MCF 10A (cell line): ENCODE data around the gene ADAMTS19. TPM values are rescaled to one million over a fixed set of nuclear protein-coding genes. Genes with fewer than 3 reads are reported as not detected.
"Not testable (repeated sequence)": the region's sequence is repeated elsewhere in the genome, so short reads cannot be mapped to it uniquely, and the experiment has no call there.

Source experiments
- BruUV-seq: library from RNA; stranded (reverse); fragments of 400-500 nt; replicated peaks from 2 replicates; lab custom pipeline; 2021; lab: Mats Ljungman, UMichigan
- CTCF ChIA-PET: fragments of 300-600 bp; sonication (Branson Sonifier 250); formaldehyde crosslinking; extraction: SDS; loops from one replicate; lab custom pipeline; 2021; ENCODE audit warnings: antibody characterized with exemption, inconsistent platforms; lab: Yijun Ruan, JAX
- POLR2A ChIA-PET: fragments of 300-600, 350-650 bp; sonication (Branson Sonifier 250); formaldehyde crosslinking; extraction: SDS; loops from one replicate; lab custom pipeline; 2020; ENCODE audit warnings: antibody characterized with exemption, inconsistent platforms; lab: Yijun Ruan, JAX
- DNase-seq: peaks from one replicate; pipeline ENCODE4 v3.0.0-alpha.2; 2018; ENCODE audit not compliant: unreplicated experiment
- H3K27ac Mint-ChIP-seq: one replicate; pipeline ENCODE4 v1.8.0; 2022; ENCODE audit warnings: mild to moderate bottlenecking, low read depth, mixed read lengths; ENCODE audit not compliant: unreplicated experiment
- H3K27me3 Mint-ChIP-seq: one replicate; pipeline ENCODE4 v1.8.0; 2022; ENCODE audit warnings: mixed read lengths; ENCODE audit not compliant: insufficient read depth, unreplicated experiment
- H3K36me3 Mint-ChIP-seq: one replicate; pipeline ENCODE4 v1.8.0; 2022; ENCODE audit warnings: mild to moderate bottlenecking, moderate library complexity, mixed read lengths; ENCODE audit not compliant: insufficient read depth, unreplicated experiment
- H3K4me1 Mint-ChIP-seq: one replicate; pipeline ENCODE4 v1.8.0; 2022; ENCODE audit warnings: mixed read lengths; ENCODE audit not compliant: insufficient read depth, unreplicated experiment
- H3K4me3 Mint-ChIP-seq: one replicate; pipeline ENCODE4 v1.8.0; 2022; ENCODE audit warnings: mild to moderate bottlenecking, moderate library complexity, mixed read lengths; ENCODE audit not compliant: unreplicated experiment
- H3K9me3 Mint-ChIP-seq: one replicate; pipeline ENCODE4 v1.8.0; 2022; ENCODE audit warnings: mixed read lengths; ENCODE audit not compliant: unreplicated experiment
- CTCF ChIP-seq: fragments of 200-600 bp; IDR thresholded peaks from one replicate; pipeline ENCODE4 v1.8.0; 2022; ENCODE audit warnings: antibody characterized with exemption, mild to moderate bottlenecking; ENCODE audit not compliant: unreplicated experiment
- intact Hi-C: fragments of 100-400 bp; cut with micrococcal nuclease; formaldehyde crosslinking; loops from 2 replicates; pipeline ENCODE4 v1.14.1; 2022
- total RNA-seq: library from RNA; stranded (reverse); gene quantifications from 2 replicates; pipeline ENCODE4 v1.2.3, GENCODE V29; 2022

Gene ADAMTS19
- total RNA-seq, 1 experiment from 2014 or later, result not detected

- H3K4me1 Mint-ChIP-seq, result no peaks in the 10 kb centered on the region
- no peak overlapping the region for H3K4me3 Mint-ChIP-seq
- TF ChIP-seq CTCF, result no peak
- DNase-seq, result no peak
- CTCF ChIA-PET, result interaction anchor here (0.7 to 1.2 kb wide), 3 partner anchors 13 to 355 kb away, joined by 4 to 5 read pairs (median 4); no protein-coding TSS in a partner anchor
- H3K27ac Mint-ChIP-seq, result no peak overlapping the region
- POLR2A ChIA-PET, result interaction anchor here (0.6 kb wide), 2 partner anchors 9 to 58 kb away, joined by 3 to 4 read pairs; no protein-coding TSS in a partner anchor
- no peaks in the 10 kb centered on the region for H3K9me3 Mint-ChIP-seq
- H3K27me3 Mint-ChIP-seq, result peaks cover 76% of the 10 kb centered on the region
- BruUV-seq, result no TSS peak
- no peaks in the 10 kb centered on the region for H3K36me3 Mint-ChIP-seq
- intact Hi-C loops, result no loop called here
Observed at GRCh38 chr5:129413570-129413969, 46.5 kb upstream of the ADAMTS19 start.

- H3K27ac Mint-ChIP-seq, result no peak overlapping the region
- no peaks in the 10 kb centered on the region for H3K9me3 Mint-ChIP-seq
- intact Hi-C loops, result no loop called here
- no peak for DNase-seq
- H3K27me3 Mint-ChIP-seq, result peaks cover 72% of the 10 kb centered on the region
- ChIA-PET POLR2A (no interaction called here), CTCF (no interaction called here)
- no peak overlapping the region for H3K4me3 Mint-ChIP-seq
- TF ChIP-seq CTCF, result no peak
- no TSS peak for BruUV-seq
- H3K36me3 Mint-ChIP-seq, result no peaks in the 10 kb centered on the region
- H3K4me1 Mint-ChIP-seq, result no peaks in the 10 kb centered on the region
Observed at GRCh38 chr5:129419292-129419691, 40.8 kb upstream of the ADAMTS19 start.

- no peak for DNase-seq
- BruUV-seq, result no TSS peak
- Mint-ChIP-seq H3K9me3 (no peaks in the 10 kb centered on the region), H3K36me3 (no peaks in the 10 kb centered on the region), H3K4me1 (no peaks in the 10 kb centered on the region), H3K27ac (no peak overlapping the region), H3K27me3 (peaks cover 43% of the 10 kb centered on the region), H3K4me3 (no peak overlapping the region)
- ChIA-PET CTCF (no interaction called here), POLR2A (no interaction called here)
- intact Hi-C loops, result no loop called here
- no peak for TF ChIP-seq CTCF
Observed at GRCh38 chr5:129425031-129425430, 35.1 kb upstream of the ADAMTS19 start.

GRCh38 chr5:129426071-129426470, 34.0 kb upstream of the ADAMTS19 start:
- H3K4me3 Mint-ChIP-seq, result no peak overlapping the region
- no TSS peak for BruUV-seq
- peaks cover 43% of the 10 kb centered on the region for H3K27me3 Mint-ChIP-seq
- H3K36me3 Mint-ChIP-seq, result no peaks in the 10 kb centered on the region
- no peak overlapping the region for H3K27ac Mint-ChIP-seq
- no peaks in the 10 kb centered on the region for H3K9me3 Mint-ChIP-seq
- POLR2A ChIA-PET, result interaction anchor here (0.7 kb wide), 1 partner anchor 27 kb away, joined by 5 read pairs; no protein-coding TSS in a partner anchor
- CTCF ChIA-PET, result interaction anchor here (0.6 to 0.7 kb wide), 3 partner anchors 8 to 531 kb away, joined by 3 to 4 read pairs (median 4); no protein-coding TSS in a partner anchor
- intact Hi-C loops, result no loop called here
- TF ChIP-seq CTCF, result no peak
- no peak for DNase-seq
- H3K4me1 Mint-ChIP-seq, result no peaks in the 10 kb centered on the region

GRCh38 chr5:129428636-129429035, 31.5 kb upstream of the ADAMTS19 start:
- POLR2A ChIA-PET, result interaction anchor here (0.7 kb wide), 1 partner anchor 100 kb away, joined by 3 read pairs; no protein-coding TSS in a partner anchor
- H3K27ac Mint-ChIP-seq, CTCF ChIA-PET, H3K4me1 Mint-ChIP-seq, H3K9me3 Mint-ChIP-seq, intact Hi-C loops, DNase-seq, H3K4me3 Mint-ChIP-seq, BruUV-seq, H3K36me3 Mint-ChIP-seq: not testable (repeated sequence)
- H3K27me3 Mint-ChIP-seq, result peaks cover 26% of the 10 kb centered on the region
